ENCODE results near the gene ACSS3. TPM values are rescaled to one million over a fixed set of nuclear protein-coding genes. Genes with fewer than 3 reads are reported as not detected.
A peak's percentile ranks its signal among the peaks of the same experiment; 100 is the strongest.

Gene ACSS3
- polyA plus RNA-seq, 1 of the 3 experiments (the other 2 are of a cell fraction): 0.02 TPM

DNA sequence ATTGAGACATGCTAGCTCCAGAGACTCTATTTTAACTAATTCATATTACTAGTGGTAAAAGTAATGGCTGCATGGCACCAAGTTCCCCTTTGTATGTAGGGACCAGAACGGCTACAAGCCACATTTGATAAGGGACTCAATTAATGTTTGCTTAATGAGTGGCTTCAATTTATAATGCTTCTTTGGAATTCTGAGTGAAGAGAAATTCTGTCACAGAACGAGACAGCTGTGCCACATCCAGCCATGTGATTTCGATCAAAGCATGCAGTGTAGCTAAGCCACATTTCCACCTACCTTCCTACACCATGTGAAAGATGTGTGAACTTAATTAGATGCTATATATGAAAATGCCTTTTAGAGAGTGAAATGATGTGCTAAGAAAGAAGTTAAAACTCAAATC, 217.4 kb downstream of the ACSS3 start (continued):
- TF ChIP-seq PBX3 (IDR thresholded peaks at IDR 0.05) (no peak), EP300 (IDR thresholded peaks at IDR 0.05; ENCODE audit: borderline replicate concordance in 1 of 2, low read depth in 1 of 2, low read length in 1 of 2) (no peak)

GRCh38 chr12:81296556-81297305, 218.9 kb downstream of the ACSS3 start:
- DNase-seq: no peak
- TF ChIP-seq IRF3 (IDR thresholded peaks at IDR 0.05; ENCODE audit: low read depth, low read length) (no peak), NFIC (IDR thresholded peaks at IDR 0.05; ENCODE audit: borderline replicate concordance) (peak; percentile 24)
- Histone ChIP-seq H3K4me2 (no peak overlapping the region), H3K4me3 (ENCODE audit: low read depth in 2 of 2, low read length in 1 of 2) (no peak overlapping the region), H3K9me3 (no peaks in the 10 kb centered on the region), H3K9me2 (no peaks in the 10 kb centered on the region), H3F3A (replicated peaks; ENCODE audit: insufficient read depth) (no peaks in the 10 kb centered on the region), H3K4me1 (ENCODE audit: control insufficient read depth in 1 of 2, insufficient read depth in 2 of 2, low read depth in 1 of 2, low read length in 1 of 2) (no peaks in the 10 kb centered on the region; a peak in 1 of 4 replicates), H3K27me3 (ENCODE audit: insufficient read depth) (no peaks in the 10 kb centered on the region), H3K36me3 (replicated peaks in 1 of 2; ENCODE audit: control insufficient read depth in 1 of 2, insufficient read depth in 2 of 2, low read length in 1 of 2) (no peaks in the 10 kb centered on the region), H4K20me1 (ENCODE audit: insufficient read depth) (no peaks in the 10 kb centered on the region), H3K27ac (ENCODE audit: low read depth in 2 of 2, low read length in 1 of 2) (no peak overlapping the region), H3K9ac (no peak overlapping the region), H2AFZ (ENCODE audit: low read depth) (no peak overlapping the region), H3K79me2 (ENCODE audit: insufficient read depth) (no peaks in the 10 kb centered on the region)
- 8% methylated on average over 2 of the region's 2 CpGs for WGBS (ENCODE audit: low lambda C conversion rate)
- POLR2A ChIA-PET: no interaction called here
- CTCF ChIA-PET: interaction anchor here (0.5 kb wide), 1 partner anchor 73 kb away, joined by 3 read pairs; no protein-coding TSS in a partner anchor

- WGBS (ENCODE audit: low lambda C conversion rate): 15% methylated on average over 3 of the region's 3 CpGs
- Histone ChIP-seq H2AFZ (ENCODE audit: low read depth) (no peak overlapping the region), H3F3A (replicated peaks; ENCODE audit: insufficient read depth) (no peaks in the 10 kb centered on the region), H3K4me2 (no peak overlapping the region), H3K4me1 (ENCODE audit: control insufficient read depth in 1 of 2, insufficient read depth in 2 of 2, low read depth in 1 of 2, low read length in 1 of 2) (no peaks in the 10 kb centered on the region; a peak in 1 of 4 replicates), H3K9me3 (no peaks in the 10 kb centered on the region), H4K20me1 (ENCODE audit: insufficient read depth) (no peaks in the 10 kb centered on the region), H3K27me3 (ENCODE audit: insufficient read depth) (no peaks in the 10 kb centered on the region), H3K9ac (no peak overlapping the region), H3K4me3 (ENCODE audit: low read depth in 2 of 2, low read length in 1 of 2) (no peak overlapping the region), H3K79me2 (ENCODE audit: insufficient read depth) (no peaks in the 10 kb centered on the region), H3K36me3 (replicated peaks in 1 of 2; ENCODE audit: control insufficient read depth in 1 of 2, insufficient read depth in 2 of 2, low read length in 1 of 2) (no peaks in the 10 kb centered on the region), H3K27ac (ENCODE audit: low read depth in 2 of 2, low read length in 1 of 2) (no peak overlapping the region), H3K9me2 (no peaks in the 10 kb centered on the region)
- POLR2A ChIA-PET: no interaction called here
- CTCF ChIA-PET: interaction anchor here (0.8 kb wide), 1 partner anchor 14 kb away, joined by 3 read pairs; no protein-coding TSS in a partner anchor
- no peak for DNase-seq
- no peak for TF ChIP-seq NFIC (IDR thresholded peaks at IDR 0.05; ENCODE audit: borderline replicate concordance)
- no peak for TF ChIP-seq CTCF (IDR thresholded peaks at IDR 0.05)
- TF ChIP-seq MAX (IDR thresholded peaks at IDR 0.05; ENCODE audit: low read depth): no peak
- TF ChIP-seq, protein P1, sequence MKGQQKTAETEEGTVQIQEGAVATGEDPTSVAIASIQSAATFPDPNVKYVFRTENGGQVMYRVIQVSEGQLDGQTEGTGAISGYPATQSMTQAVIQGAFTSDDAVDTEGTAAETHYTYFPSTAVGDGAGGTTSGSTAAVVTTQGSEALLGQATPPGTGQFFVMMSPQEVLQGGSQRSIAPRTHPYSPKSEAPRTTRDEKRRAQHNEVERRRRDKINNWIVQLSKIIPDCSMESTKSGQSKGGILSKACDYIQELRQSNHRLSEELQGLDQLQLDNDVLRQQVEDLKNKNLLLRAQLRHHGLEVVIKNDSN (IDR thresholded peaks at IDR 0.05; ENCODE audit: borderline replicate concordance, low read depth): no peak
Measured at GRCh38 chr12:81297601-81298000, 219.7 kb downstream of the ACSS3 start.
